Activated CD8-positive, alpha-beta memory T cell treated with anti-CD3 and anti-CD28 coated beads, Interleukin-2, amount 10 ng/mL, durations not matched to agents 7 days and 5 days (primary cell): Measurements from ENCODE around the gene PARVA. TPM values are rescaled to one million over a fixed set of nuclear protein-coding genes. Genes with fewer than 3 reads are reported as not detected.

ENCODE experiments used
- ATAC-seq: fragments of 150-1000 bp; cut with Tn5 transposase; one replicate; pipeline ENCODE4 v1.10.0; 2021; ENCODE audit warnings: moderate library complexity
- CTCF ChIA-PET: fragments of 350-600 bp; sonication (Branson Sonifier 250); formaldehyde crosslinking; loops from one replicate; lab custom pipeline; 2021; ENCODE audit warnings: antibody characterized with exemption; lab: Charles Lee
- DNase-seq: peaks from one replicate; pipeline ENCODE4 v3.0.0-alpha.2; 2020
- H3K27ac Mint-ChIP-seq: one replicate; pipeline ENCODE4 v1.8.0; 2021; ENCODE audit warnings: mild to moderate bottlenecking, mixed read lengths
- H3K27me3 Mint-ChIP-seq: one replicate; pipeline ENCODE4 v1.8.0; 2021; ENCODE audit warnings: mixed read lengths
- H3K36me3 Mint-ChIP-seq: one replicate; pipeline ENCODE4 v1.8.0; 2021; ENCODE audit warnings: mild to moderate bottlenecking, mixed read lengths
- H3K4me1 Mint-ChIP-seq: one replicate; pipeline ENCODE4 v1.8.0; 2021; ENCODE audit warnings: mixed read lengths
- H3K4me3 Mint-ChIP-seq: one replicate; pipeline ENCODE4 v1.8.0; 2021; ENCODE audit warnings: mild to moderate bottlenecking, moderate library complexity, mixed read lengths
- H3K9me3 Mint-ChIP-seq: one replicate; pipeline ENCODE4 v1.8.0; 2022; ENCODE audit warnings: low read depth, mixed read lengths
- total RNA-seq, 2 experiments: library from RNA; stranded (reverse); gene quantifications; one replicate each; pipeline ENCODE4 v1.2.3, GENCODE V29; 2021

The PARVA gene
- total RNA-seq, 2 experiments from 2014 or later, result not detected

GRCh38 chr11:12537778-12538401 lies 160.5 kb downstream of the PARVA start:
- Mint-ChIP-seq H3K36me3 (no peaks in the 10 kb centered on the region), H3K4me1 (no peaks in the 10 kb centered on the region), H3K27me3 (peaks cover 9% of the 10 kb centered on the region), H3K4me3 (no peak overlapping the region), H3K9me3 (no peaks in the 10 kb centered on the region), H3K27ac (no peak overlapping the region)
- CTCF ChIA-PET, result no interaction called here
- DNase-seq, result no peak
- no peak for ATAC-seq

- Mint-ChIP-seq H3K9me3 (no peaks in the 10 kb centered on the region), H3K4me1 (no peaks in the 10 kb centered on the region), H3K4me3 (no peak overlapping the region), H3K36me3 (no peaks in the 10 kb centered on the region), H3K27me3 (peaks cover 11% of the 10 kb centered on the region), H3K27ac (no peak overlapping the region)
- DNase-seq (no peak), ATAC-seq (no peak)
- CTCF ChIA-PET, result no interaction called here
These were observed 161.6 kb downstream of the PARVA start for GRCh38 chr11:12538889-12539421.

- CTCF ChIA-PET, result no interaction called here
- Mint-ChIP-seq H3K4me3 (no peak overlapping the region), H3K4me1 (no peaks in the 10 kb centered on the region)
These were observed 162.2 kb downstream of the PARVA start for GRCh38 chr11:12539572-12539971.

GRCh38 chr11:12540075-12540680 lies 162.8 kb downstream of the PARVA start:
- Mint-ChIP-seq H3K27ac (no peak overlapping the region), H3K9me3 (no peaks in the 10 kb centered on the region), H3K27me3 (peaks cover 11% of the 10 kb centered on the region), H3K4me3 (no peak overlapping the region), H3K4me1 (no peaks in the 10 kb centered on the region), H3K36me3 (no peaks in the 10 kb centered on the region)
- ATAC-seq (no peak), DNase-seq (no peak)
- CTCF ChIA-PET, result interaction anchor here (0.6 kb wide), 1 partner anchor 639 kb away, joined by 3 read pairs; no protein-coding TSS in a partner anchor

More at GRCh38 chr11:12539572-12539971, 162.2 kb downstream of the PARVA start:
- ATAC-seq (no peak), DNase-seq (no peak)
- H3K27me3 Mint-ChIP-seq, result peaks cover 11% of the 10 kb centered on the region
- H3K27ac Mint-ChIP-seq, result no peak overlapping the region
- H3K9me3 Mint-ChIP-seq, result no peaks in the 10 kb centered on the region
- H3K36me3 Mint-ChIP-seq, result no peaks in the 10 kb centered on the region

- DNase-seq (no peak), ATAC-seq (no peak)
- no peak overlapping the region for H3K27ac Mint-ChIP-seq
- H3K4me3 Mint-ChIP-seq, result no peak overlapping the region
- H3K9me3 Mint-ChIP-seq, result no peaks in the 10 kb centered on the region
- no peaks in the 10 kb centered on the region for H3K36me3 Mint-ChIP-seq
- peaks cover 11% of the 10 kb centered on the region for H3K27me3 Mint-ChIP-seq
- CTCF ChIA-PET, result interaction anchor here (0.6 kb wide), 1 partner anchor 640 kb away, joined by 3 read pairs; no protein-coding TSS in a partner anchor
- H3K4me1 Mint-ChIP-seq, result no peaks in the 10 kb centered on the region
These were observed 163.7 kb downstream of the PARVA start for GRCh38 chr11:12540913-12541582.

- H3K4me3 Mint-ChIP-seq, result no peak overlapping the region
- no peaks in the 10 kb centered on the region for H3K4me1 Mint-ChIP-seq
- DNase-seq, result no peak
These were observed 164.3 kb downstream of the PARVA start for GRCh38 chr11:12541583-12542151.

GRCh38 chr11:12542186-12542935 lies 165.0 kb downstream of the PARVA start:
- Mint-ChIP-seq H3K9me3 (no peaks in the 10 kb centered on the region), H3K27me3 (peaks cover 5% of the 10 kb centered on the region), H3K4me3 (no peak overlapping the region), H3K27ac (no peak overlapping the region), H3K4me1 (no peaks in the 10 kb centered on the region), H3K36me3 (no peaks in the 10 kb centered on the region)
- ATAC-seq (no peak), DNase-seq (no peak)
- CTCF ChIA-PET, result no interaction called here

More at GRCh38 chr11:12541583-12542151, 164.3 kb downstream of the PARVA start:
- peaks cover 10% of the 10 kb centered on the region for H3K27me3 Mint-ChIP-seq
- CTCF ChIA-PET, result no interaction called here
- H3K27ac Mint-ChIP-seq, result no peak overlapping the region
- no peaks in the 10 kb centered on the region for H3K9me3 Mint-ChIP-seq
- H3K36me3 Mint-ChIP-seq, result no peaks in the 10 kb centered on the region
- ATAC-seq, result no peak

GRCh38 chr11:12543596-12544415 lies 166.4 kb downstream of the PARVA start:
- CTCF ChIA-PET, result no interaction called here
- Mint-ChIP-seq H3K27me3 (peaks cover 5% of the 10 kb centered on the region), H3K9me3 (no peaks in the 10 kb centered on the region), H3K4me1 (no peaks in the 10 kb centered on the region), H3K27ac (no peak overlapping the region), H3K36me3 (no peaks in the 10 kb centered on the region), H3K4me3 (no peak overlapping the region)
- no peak for DNase-seq
- no peak for ATAC-seq

GRCh38 chr11:12544986-12545775 lies 167.8 kb downstream of the PARVA start:
- no peaks in the 10 kb centered on the region for H3K9me3 Mint-ChIP-seq
- DNase-seq, result no peak
- CTCF ChIA-PET, result no interaction called here
- H3K36me3 Mint-ChIP-seq, result no peaks in the 10 kb centered on the region
- ATAC-seq, result no peak
- no peak overlapping the region for H3K27ac Mint-ChIP-seq
- H3K4me3 Mint-ChIP-seq, result no peak overlapping the region
- peaks cover 5% of the 10 kb centered on the region for H3K27me3 Mint-ChIP-seq
- no peaks in the 10 kb centered on the region for H3K4me1 Mint-ChIP-seq

GRCh38 chr11:12546122-12546521 lies 168.8 kb downstream of the PARVA start:
- H3K27ac Mint-ChIP-seq, result no peak overlapping the region
- H3K4me1 Mint-ChIP-seq, result no peaks in the 10 kb centered on the region
- DNase-seq (no peak), ATAC-seq (no peak)
- no peaks in the 10 kb centered on the region for H3K9me3 Mint-ChIP-seq
- no peaks in the 10 kb centered on the region for H3K36me3 Mint-ChIP-seq
- CTCF ChIA-PET, result no interaction called here
- H3K4me3 Mint-ChIP-seq, result no peak overlapping the region
- peaks cover 5% of the 10 kb centered on the region for H3K27me3 Mint-ChIP-seq

- ATAC-seq, result no peak
- Mint-ChIP-seq H3K27me3 (peaks cover 5% of the 10 kb centered on the region), H3K9me3 (no peaks in the 10 kb centered on the region), H3K27ac (no peak overlapping the region), H3K36me3 (no peaks in the 10 kb centered on the region), H3K4me1 (no peaks in the 10 kb centered on the region), H3K4me3 (no peak overlapping the region)
- CTCF ChIA-PET, result no interaction called here
- no peak for DNase-seq
These were observed 169.3 kb downstream of the PARVA start for GRCh38 chr11:12546660-12547059.
